ENCODE data around the gene CHST12.
"Not testable (repeated sequence)": the region's sequence is repeated elsewhere in the genome, so short reads cannot be mapped to it uniquely, and the experiment has no call there.

CHST12 gene

DNA sequence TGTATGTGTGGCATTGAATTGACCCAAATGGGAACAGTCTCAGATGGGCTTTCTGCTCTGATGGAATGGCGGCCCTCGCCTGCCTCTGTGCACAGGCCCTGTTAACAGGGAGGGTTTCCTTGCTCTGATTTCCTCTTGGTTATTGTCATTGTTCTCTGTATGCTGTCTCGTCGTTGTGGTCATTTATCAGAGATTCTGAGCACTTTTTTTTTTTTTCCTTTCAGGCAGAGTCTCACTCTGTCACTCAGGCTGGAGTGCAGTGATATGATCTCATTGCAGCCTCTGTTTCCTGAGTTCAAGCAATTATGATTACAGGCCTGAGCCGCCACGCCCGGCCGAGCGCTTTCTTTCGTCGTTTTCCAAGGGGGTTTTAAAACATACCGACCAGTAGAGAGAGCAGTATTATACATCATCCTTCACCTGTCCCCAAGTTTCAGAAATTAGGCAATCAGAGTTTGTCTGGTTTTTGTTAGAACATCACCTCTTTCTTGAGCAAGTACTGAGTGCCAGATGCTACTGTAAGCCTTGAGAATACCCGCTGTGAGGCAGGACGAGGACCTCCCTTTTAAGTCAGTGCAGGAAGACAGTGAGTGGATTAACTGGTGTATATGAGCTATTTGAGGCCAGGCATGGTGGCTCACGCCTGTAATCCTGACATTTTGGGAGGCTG is 6.5 kb downstream of the CHST12 start:
- no peak for ATAC-seq
- Mint-ChIP-seq H3K27me3 (no peaks in the 10 kb centered on the region), H3K9me3 (no peaks in the 10 kb centered on the region), H3K36me3 (peaks cover 6% of the 10 kb centered on the region), H3K4me3 (no peak overlapping the region), H3K27ac (peak overlapping the region; percentile 7), H3K4me1 (peaks cover 72% of the 10 kb centered on the region)

DNA sequence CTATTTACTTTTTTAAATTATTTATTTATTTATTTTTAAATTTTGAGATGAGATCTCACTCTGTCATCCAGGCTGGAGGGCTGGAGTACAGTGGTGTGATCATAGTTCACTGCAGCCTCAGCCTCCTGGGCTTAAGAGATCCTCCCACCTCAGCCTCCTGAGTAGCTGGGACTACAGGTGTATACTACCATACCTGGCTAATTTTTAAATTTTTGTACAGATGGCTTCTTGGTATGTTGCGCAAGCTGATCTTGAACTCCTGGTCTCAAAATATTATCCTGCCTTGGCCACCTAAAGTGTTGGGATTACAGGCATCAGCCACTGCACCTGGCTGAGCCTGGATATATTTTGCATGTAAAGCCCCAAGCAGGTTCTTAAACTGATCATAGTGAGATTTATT is 7.6 kb downstream of the CHST12 start:
- Mint-ChIP-seq H3K27ac (no peak overlapping the region), H3K4me3 (no peak overlapping the region), H3K4me1 (peaks cover 63% of the 10 kb centered on the region), H3K36me3 (peaks cover 8% of the 10 kb centered on the region), H3K27me3 (no peaks in the 10 kb centered on the region), H3K9me3 (no peaks in the 10 kb centered on the region)
- no peak for ATAC-seq

DNA sequence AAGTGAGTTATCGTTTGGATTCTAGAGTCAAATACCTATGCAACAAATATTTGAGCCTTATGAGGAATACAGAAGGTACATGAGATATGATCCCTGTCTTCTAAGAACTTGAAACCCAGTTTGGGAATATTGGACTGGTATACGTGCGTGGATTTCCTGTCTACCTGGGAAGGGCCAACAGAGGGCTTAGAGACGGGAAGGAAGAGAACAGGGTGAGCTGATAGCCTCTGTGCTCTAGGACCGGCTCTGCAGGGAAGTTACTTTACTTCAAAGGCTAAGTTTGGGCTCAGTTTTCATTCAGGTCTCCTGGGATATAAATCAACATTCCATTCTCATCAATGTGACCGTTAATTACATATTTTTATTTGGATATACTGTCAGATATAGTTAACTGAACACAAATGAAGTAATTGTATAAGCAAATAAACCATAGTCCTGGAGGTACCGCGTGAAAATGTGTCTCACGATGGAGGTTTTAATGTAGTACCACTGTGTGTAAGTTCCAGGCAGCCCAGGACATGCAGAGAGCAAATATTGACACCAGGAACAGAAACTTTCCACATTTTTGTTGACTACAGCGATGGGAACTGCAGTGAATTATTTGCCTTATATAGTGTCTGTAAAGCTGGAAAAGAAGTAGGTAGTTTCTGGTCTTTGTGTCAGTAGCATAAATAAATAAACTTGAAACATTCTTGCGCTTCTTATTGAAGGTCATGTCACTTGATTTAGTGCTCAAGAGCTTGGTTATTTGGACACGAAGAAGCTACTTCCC is 8.6 kb downstream of the CHST12 start:
- H3K9me3 Mint-ChIP-seq, result no peaks in the 10 kb centered on the region
- H3K27me3 Mint-ChIP-seq, result no peaks in the 10 kb centered on the region
- H3K4me1 Mint-ChIP-seq, result peaks cover 60% of the 10 kb centered on the region
- no peak for ATAC-seq
- H3K27ac Mint-ChIP-seq, result no peak overlapping the region
- no peak overlapping the region for H3K4me3 Mint-ChIP-seq
- peaks cover 13% of the 10 kb centered on the region for H3K36me3 Mint-ChIP-seq

DNA sequence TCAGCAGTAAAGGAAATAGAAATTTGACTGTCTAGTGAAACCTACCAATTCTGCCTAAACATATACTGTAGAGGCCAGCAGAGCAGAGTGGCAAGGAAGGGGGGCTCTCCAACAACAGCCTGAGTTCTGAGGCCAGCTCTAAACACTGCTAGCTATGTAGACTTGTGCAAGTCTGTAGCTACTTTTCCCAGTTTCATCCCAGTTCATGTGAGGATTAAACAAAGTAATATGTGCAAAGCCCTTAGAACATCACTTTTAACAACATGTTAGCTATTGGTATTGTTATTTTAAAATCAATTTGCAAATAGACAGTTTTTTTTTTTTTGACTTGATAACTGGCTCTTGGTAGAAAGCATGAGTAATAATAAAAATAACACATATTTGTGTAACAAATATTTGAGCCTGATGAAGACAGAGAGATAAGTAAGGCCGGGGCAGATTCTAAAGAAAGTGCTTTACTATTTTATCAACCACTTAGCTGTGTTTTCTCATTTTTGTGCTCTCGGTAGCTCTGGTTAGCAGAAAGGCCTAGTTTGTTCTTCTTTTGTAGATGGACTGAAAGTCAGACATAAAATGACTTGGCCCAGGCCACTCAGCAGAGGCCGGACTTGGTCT is 9.3 kb downstream of the CHST12 start:
- Mint-ChIP-seq H3K9me3 (no peaks in the 10 kb centered on the region), H3K4me1 (peaks cover 57% of the 10 kb centered on the region), H3K4me3 (no peak overlapping the region), H3K36me3 (peaks cover 13% of the 10 kb centered on the region), H3K27me3 (no peaks in the 10 kb centered on the region), H3K27ac (peak overlapping the region; percentile 19)
- ATAC-seq, result no peak

DNA sequence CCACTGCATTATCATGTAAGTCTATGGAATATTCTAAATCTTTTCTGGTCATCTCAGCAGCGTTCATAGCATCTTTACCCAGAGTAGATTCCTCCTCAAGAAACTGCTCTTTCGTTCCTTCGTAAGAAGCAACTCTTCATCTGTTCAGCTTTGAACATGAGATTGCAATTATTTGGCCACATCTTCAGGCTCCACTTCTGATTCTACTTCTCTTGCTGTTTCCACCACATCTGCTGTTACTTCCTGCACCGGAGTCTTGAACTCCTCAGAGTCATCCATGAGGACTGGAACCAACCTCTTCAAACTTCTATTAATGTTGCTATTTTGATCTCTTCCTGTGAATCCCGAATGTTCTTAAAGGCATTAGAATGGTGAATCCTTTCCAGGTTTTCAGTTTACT is 12.7 kb downstream of the CHST12 start:
- no peaks in the 10 kb centered on the region for H3K27me3 Mint-ChIP-seq
- peaks cover 29% of the 10 kb centered on the region for H3K4me1 Mint-ChIP-seq
- H3K9me3 Mint-ChIP-seq, result no peaks in the 10 kb centered on the region
- no peak for ATAC-seq
- H3K27ac Mint-ChIP-seq, result peak overlapping the region; percentile 11
- H3K4me3 Mint-ChIP-seq, result no peak overlapping the region
- H3K36me3 Mint-ChIP-seq, result peaks cover 13% of the 10 kb centered on the region

DNA sequence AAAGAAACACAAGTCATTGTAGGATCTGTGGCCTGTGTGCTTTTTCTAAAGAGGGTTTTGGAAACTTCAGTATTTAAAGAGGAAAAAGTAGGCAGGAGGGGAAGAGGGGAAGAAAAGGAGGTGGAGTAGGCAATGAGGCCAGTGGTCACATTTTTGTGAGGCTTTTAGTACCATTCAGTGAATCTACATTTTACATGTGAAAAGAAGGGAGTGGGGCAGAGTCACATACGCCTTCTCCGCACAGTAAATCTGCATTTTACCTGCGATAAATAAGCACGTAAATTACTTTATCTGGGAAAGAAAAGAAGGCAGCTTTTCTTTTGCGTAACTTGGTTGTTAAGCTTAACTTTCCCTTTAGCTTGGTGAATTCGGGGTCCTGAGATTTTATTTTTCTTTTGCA is 13.2 kb downstream of the CHST12 start:
- Mint-ChIP-seq H3K4me1 (peaks cover 29% of the 10 kb centered on the region), H3K36me3 (peaks cover 13% of the 10 kb centered on the region), H3K27ac (peak overlapping the region; percentile 11), H3K27me3 (no peaks in the 10 kb centered on the region), H3K9me3 (no peaks in the 10 kb centered on the region), H3K4me3 (no peak overlapping the region)
- ATAC-seq, result no peak

DNA sequence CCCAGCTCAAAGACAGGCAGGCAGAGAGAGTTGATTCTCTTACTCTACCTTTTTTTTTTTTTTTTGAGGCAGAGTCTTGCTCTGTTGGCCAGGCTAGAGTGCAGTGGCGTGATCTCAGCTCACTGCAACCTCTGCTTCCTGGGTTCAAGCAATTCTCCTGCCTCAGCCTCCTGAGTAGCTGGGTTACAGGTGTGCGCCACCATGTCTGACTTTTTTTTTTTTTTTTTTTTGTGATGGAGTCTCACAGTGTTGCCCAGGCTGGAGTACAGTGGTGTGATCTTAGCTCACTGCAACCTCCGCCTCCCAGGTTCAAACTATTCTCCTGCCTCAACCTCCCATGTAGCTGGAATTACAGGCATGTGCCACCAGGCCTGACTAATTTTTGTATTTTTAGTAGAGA is 13.8 kb downstream of the CHST12 start:
- not testable (repeated sequence) for ATAC-seq, H3K9me3 Mint-ChIP-seq, H3K27me3 Mint-ChIP-seq, H3K27ac Mint-ChIP-seq, H3K4me3 Mint-ChIP-seq
- H3K36me3 Mint-ChIP-seq, result peaks cover 13% of the 10 kb centered on the region
- H3K4me1 Mint-ChIP-seq, result peaks cover 35% of the 10 kb centered on the region

DNA sequence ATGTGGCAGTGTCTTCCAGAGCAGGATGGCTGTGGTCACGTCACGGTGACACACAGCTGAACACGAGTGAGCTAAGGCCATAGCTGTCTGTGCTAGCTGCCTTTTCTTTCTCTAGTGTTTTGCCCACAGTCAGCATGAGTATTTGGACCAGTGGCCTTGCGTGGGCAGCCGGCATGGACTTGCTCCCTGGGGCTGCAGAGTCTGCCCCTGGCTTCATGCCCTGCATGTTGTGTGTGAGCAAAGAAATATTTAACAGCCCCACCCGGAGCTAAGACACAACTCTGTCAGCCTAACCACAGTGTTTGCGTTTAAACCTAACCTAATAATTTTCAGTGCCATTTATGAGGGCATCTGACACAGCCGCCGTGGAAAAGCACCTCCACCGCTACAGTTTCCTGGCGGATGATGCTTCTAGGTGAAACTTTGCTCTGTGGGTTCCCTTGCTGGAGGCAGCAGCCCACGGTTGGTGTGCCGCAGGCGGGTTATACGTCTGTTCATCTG is 14.6 kb downstream of the CHST12 start:
- no peak overlapping the region for H3K27ac Mint-ChIP-seq
- H3K36me3 Mint-ChIP-seq, result peaks cover 13% of the 10 kb centered on the region
- peaks cover 30% of the 10 kb centered on the region for H3K4me1 Mint-ChIP-seq
- H3K9me3 Mint-ChIP-seq, result no peaks in the 10 kb centered on the region
- H3K27me3 Mint-ChIP-seq, result no peaks in the 10 kb centered on the region
- ATAC-seq, result no peak
- H3K4me3 Mint-ChIP-seq, result no peak overlapping the region

DNA sequence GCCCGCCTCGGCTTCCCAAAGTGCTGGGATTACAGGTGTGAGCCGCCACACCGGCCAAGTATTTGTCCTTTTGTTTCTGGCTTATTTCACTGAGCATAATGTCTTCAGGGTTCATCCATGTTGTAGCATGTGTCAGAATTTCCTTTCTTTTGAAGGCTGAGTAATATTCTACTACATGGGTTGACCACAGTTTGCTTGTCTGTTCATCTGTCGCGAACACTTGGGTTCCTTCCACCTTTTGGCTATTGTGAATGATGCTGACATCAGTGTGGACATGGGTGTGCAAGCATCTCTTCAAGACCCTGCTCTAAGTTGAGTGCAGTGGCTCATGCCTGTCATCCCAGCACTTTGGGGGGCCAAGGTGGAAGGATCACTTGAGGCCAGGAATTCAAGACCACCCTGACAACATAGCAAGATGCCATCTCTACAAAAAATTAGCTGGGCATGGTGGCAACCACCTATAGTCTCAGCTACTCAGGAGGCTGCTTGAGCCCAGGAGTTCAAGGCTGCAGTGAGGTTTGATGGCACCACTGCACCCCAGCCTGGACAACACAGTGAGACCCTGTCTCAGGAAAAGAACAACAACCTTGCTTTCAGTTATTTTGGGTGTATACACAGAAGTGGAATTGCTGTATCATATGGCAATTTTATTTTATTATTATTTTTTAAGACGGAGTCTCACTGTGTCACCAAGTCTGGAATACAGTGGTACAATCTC is 17.0 kb downstream of the CHST12 start:
- no peak for ATAC-seq
- Mint-ChIP-seq H3K36me3 (peaks cover 7% of the 10 kb centered on the region), H3K27ac (no peak overlapping the region), H3K27me3 (no peaks in the 10 kb centered on the region), H3K4me3 (no peak overlapping the region), H3K9me3 (no peaks in the 10 kb centered on the region), H3K4me1 (peaks cover 19% of the 10 kb centered on the region)

DNA sequence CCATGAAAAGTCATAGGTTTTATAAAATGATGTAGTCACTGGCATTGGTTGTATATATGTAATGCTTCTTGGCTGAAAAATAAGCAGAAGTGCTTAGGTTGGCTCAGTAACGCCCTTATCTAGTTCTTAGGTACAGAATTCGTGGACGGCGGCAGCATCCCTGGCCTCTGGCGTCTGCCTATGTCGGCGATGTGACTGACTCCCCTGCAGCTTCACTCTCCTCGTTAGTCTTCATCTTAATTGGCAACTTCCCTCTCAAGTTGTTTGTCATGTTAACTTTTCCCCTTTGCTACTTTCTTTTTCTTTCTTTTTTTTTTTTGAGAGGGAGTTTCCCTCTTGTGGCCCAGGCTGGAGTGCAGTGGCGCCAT is 18.5 kb downstream of the CHST12 start:
- H3K27ac Mint-ChIP-seq, result no peak overlapping the region
- H3K4me1 Mint-ChIP-seq, result peaks cover 19% of the 10 kb centered on the region
- no peak overlapping the region for H3K4me3 Mint-ChIP-seq

DNA sequence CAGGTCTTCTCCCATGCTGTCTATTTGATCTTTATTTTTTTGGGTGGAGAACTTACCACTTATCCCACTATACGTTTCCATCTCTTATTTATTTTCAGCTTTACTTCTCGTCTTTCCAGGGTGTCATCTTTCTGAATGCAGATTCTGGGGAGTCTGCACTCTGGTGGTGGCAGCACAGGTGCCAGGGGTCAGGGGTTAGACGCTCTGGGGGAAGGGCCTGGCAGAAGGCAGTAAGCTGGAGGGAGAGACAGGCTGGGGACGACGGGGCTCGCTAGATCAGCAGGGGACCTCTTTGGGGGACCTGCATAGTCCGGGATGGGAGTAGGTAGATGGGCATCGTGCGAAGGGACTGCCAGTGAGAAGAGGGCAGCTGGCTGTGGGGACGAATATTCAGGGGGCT is 22.3 kb downstream of the CHST12 start:
- Mint-ChIP-seq H3K4me1 (peaks cover 24% of the 10 kb centered on the region), H3K4me3 (no peak overlapping the region), H3K36me3 (peaks cover 11% of the 10 kb centered on the region), H3K27me3 (no peaks in the 10 kb centered on the region), H3K27ac (no peak overlapping the region), H3K9me3 (peaks cover under 1% of the 10 kb centered on the region)
- ATAC-seq, result no peak

More for the DNA sequence above, 18.5 kb downstream of the CHST12 start:
- H3K36me3 Mint-ChIP-seq, result no peaks in the 10 kb centered on the region
- ATAC-seq, result no peak
- H3K27me3 Mint-ChIP-seq, result no peaks in the 10 kb centered on the region
- H3K9me3 Mint-ChIP-seq, result no peaks in the 10 kb centered on the region

DNA sequence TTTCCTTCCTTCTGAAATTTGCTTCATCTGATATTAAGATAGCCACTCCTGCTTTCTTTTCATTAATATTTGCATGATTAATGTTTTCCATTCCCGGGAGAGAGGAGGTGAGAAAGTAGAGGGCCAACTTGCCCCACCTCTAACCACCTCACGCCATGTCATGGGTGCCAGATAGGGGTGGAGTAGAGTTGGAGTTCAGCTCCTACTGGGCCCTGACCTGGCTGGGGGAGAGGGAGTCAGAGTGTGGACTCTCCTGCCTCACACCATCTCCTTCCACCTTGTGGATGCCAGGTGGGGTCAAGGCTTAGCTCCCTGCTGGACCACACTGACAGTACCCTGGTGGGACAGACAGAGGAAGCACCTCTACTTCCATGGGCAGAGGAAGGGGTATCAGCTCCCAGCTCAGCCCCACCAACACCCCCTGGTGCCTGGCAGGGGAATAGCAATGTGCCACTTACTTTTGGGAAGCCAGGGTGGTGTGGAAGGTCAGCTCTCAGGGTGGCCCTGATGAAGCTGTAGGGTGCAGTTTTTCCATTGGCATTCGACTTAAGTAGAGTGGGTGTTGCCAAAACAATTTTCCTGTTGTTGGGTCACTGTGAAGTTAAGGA is 28.0 kb downstream of the CHST12 start:
- H3K4me1 Mint-ChIP-seq, result peaks cover 4% of the 10 kb centered on the region
- H3K36me3 Mint-ChIP-seq, result peaks cover 29% of the 10 kb centered on the region
- H3K4me3 Mint-ChIP-seq, result no peak overlapping the region
- H3K9me3 Mint-ChIP-seq, result peaks cover 5% of the 10 kb centered on the region
- ATAC-seq, result no peak
- no peaks in the 10 kb centered on the region for H3K27me3 Mint-ChIP-seq
- H3K27ac Mint-ChIP-seq, result no peak overlapping the region

DNA sequence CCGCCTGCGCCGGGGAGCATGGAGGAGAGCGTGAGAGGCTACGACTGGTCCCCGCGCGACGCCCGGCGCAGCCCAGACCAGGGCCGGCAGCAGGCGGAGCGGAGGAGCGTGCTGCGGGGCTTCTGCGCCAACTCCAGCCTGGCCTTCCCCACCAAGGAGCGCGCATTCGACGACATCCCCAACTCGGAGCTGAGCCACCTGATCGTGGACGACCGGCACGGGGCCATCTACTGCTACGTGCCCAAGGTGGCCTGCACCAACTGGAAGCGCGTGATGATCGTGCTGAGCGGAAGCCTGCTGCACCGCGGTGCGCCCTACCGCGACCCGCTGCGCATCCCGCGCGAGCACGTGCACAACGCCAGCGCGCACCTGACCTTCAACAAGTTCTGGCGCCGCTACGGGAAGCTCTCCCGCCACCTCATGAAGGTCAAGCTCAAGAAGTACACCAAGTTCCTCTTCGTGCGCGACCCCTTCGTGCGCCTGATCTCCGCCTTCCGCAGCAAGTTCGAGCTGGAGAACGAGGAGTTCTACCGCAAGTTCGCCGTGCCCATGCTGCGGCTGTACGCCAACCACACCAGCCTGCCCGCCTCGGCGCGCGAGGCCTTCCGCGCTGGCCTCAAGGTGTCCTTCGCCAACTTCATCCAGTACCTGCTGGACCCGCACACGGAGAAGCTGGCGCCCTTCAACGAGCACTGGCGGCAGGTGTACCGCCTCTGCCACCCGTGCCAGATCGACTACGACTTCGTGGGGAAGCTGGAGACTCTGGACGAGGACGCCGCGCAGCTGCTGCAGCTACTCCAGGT is 29.7 kb downstream of the CHST12 start:
- no peak overlapping the region for H3K4me3 Mint-ChIP-seq
- H3K27me3 Mint-ChIP-seq, result no peaks in the 10 kb centered on the region
- peaks cover 29% of the 10 kb centered on the region for H3K36me3 Mint-ChIP-seq
- ATAC-seq, result no peak
- H3K4me1 Mint-ChIP-seq, result peaks cover 4% of the 10 kb centered on the region
- peaks cover 5% of the 10 kb centered on the region for H3K9me3 Mint-ChIP-seq
- no peak overlapping the region for H3K27ac Mint-ChIP-seq
